HG03378 (cell line): ENCODE data around the gene OGN.

Source experiments
- ATAC-seq: cut with Tn5 transposase; IDR thresholded peaks from one replicate; pipeline ENCODE4 v1.9.1; 2021; ENCODE audit warnings: mild to moderate bottlenecking, moderate library complexity; ENCODE audit not compliant: unreplicated experiment

Gene OGN

GRCh38 chr9:92406477-92406876 lies 2.1 kb upstream of the OGN start:
- peak; percentile 70 for ATAC-seq

- ATAC-seq: no peak
These were observed 1.4 kb upstream of the OGN start for GRCh38 chr9:92405818-92406217.

- no peak for ATAC-seq
These were observed 1.3 kb downstream of the OGN start for GRCh38 chr9:92402826-92403745.

- ATAC-seq: no peak
These were observed 2.0 kb downstream of the OGN start for GRCh38 chr9:92402360-92402759.

- no peak for ATAC-seq
These were observed 6.5 kb downstream of the OGN start for GRCh38 chr9:92397853-92398252.

- no peak for ATAC-seq
These were observed 8.8 kb downstream of the OGN start for GRCh38 chr9:92395617-92396016.

GRCh38 chr9:92393686-92394085 lies 10.7 kb downstream of the OGN start:
- no peak for ATAC-seq

- ATAC-seq: no peak
These were observed 11.7 kb downstream of the OGN start for GRCh38 chr9:92392690-92393089.

GRCh38 chr9:92385953-92386352 lies 18.4 kb downstream of the OGN start:
- ATAC-seq: no peak

GRCh38 chr9:92385477-92385876 lies 18.9 kb downstream of the OGN start:
- no peak for ATAC-seq

- no peak for ATAC-seq
These were observed 19.4 kb downstream of the OGN start for GRCh38 chr9:92385001-92385400.

- ATAC-seq: no peak
These were observed 20.0 kb downstream of the OGN start for GRCh38 chr9:92384375-92384774.

GRCh38 chr9:92381775-92382174 lies 22.6 kb downstream of the OGN start:
- no peak for ATAC-seq

- no peak for ATAC-seq
These were observed 23.8 kb downstream of the OGN start for GRCh38 chr9:92380603-92381002.

- no peak for ATAC-seq
These were observed 25.4 kb downstream of the OGN start for GRCh38 chr9:92378865-92379560.

GRCh38 chr9:92377876-92378275 lies 26.5 kb downstream of the OGN start:
- ATAC-seq: no peak

GRCh38 chr9:92373167-92373566 lies 31.2 kb downstream of the OGN start:
- ATAC-seq: no peak

- ATAC-seq: no peak
These were observed 35.3 kb downstream of the OGN start for GRCh38 chr9:92369075-92369474.

GRCh38 chr9:92360083-92360482 lies 44.3 kb downstream of the OGN start:
- no peak for ATAC-seq

- no peak for ATAC-seq
These were observed 44.9 kb downstream of the OGN start for GRCh38 chr9:92359394-92359995.

GRCh38 chr9:92353051-92353450 lies 51.3 kb downstream of the OGN start:
- no peak for ATAC-seq

- ATAC-seq: no peak
These were observed 53.6 kb downstream of the OGN start for GRCh38 chr9:92350740-92351133.
